AG08396 (cell line): ENCODE results near the gene RHOU.
"Not testable (repeated sequence)": the region's sequence is repeated elsewhere in the genome, so short reads cannot be mapped to it uniquely, and the experiment has no call there.

ENCODE experiments used
- DNase-seq: peaks from one replicate; pipeline ENCODE4 v3.0.0; 2012; ENCODE audit warnings: low spot score, mixed read lengths

RHOU gene

GRCh38 chr1:228760979-228761378, 25.7 kb downstream of the RHOU start:
- DNase-seq = no peak

GRCh38 chr1:228763561-228763960, 28.3 kb downstream of the RHOU start:
- no peak for DNase-seq

GRCh38 chr1:228765168-228765946, 30.1 kb downstream of the RHOU start:
- DNase-seq = no peak

- no peak for DNase-seq
Measured at GRCh38 chr1:228766788-228767187, 31.5 kb downstream of the RHOU start.

GRCh38 chr1:228767636-228768354, 32.5 kb downstream of the RHOU start:
- DNase-seq = no peak

- no peak for DNase-seq
Measured at GRCh38 chr1:228768355-228769000, 33.2 kb downstream of the RHOU start.

- DNase-seq = no peak
Measured at GRCh38 chr1:228770779-228771223, 35.5 kb downstream of the RHOU start.

- DNase-seq = no peak
Measured at GRCh38 chr1:228772516-228773212, 37.4 kb downstream of the RHOU start.

GRCh38 chr1:228775946-228776345, 40.7 kb downstream of the RHOU start:
- not testable (repeated sequence) for DNase-seq

- DNase-seq = no peak
Measured at GRCh38 chr1:228776449-228776848, 41.2 kb downstream of the RHOU start.

GRCh38 chr1:228777236-228777635, 42.0 kb downstream of the RHOU start:
- DNase-seq = no peak

- no peak for DNase-seq
Measured at GRCh38 chr1:228778026-228778425, 42.7 kb downstream of the RHOU start.

GRCh38 chr1:228778466-228778865, 43.2 kb downstream of the RHOU start:
- DNase-seq = no peak

GRCh38 chr1:228778961-228779360, 43.7 kb downstream of the RHOU start:
- DNase-seq = no peak

- DNase-seq = no peak
Measured at GRCh38 chr1:228781161-228781808, 46.0 kb downstream of the RHOU start.

GRCh38 chr1:228781809-228782661, 46.8 kb downstream of the RHOU start:
- no peak for DNase-seq

GRCh38 chr1:228782662-228783417, 47.6 kb downstream of the RHOU start:
- DNase-seq = no peak

- no peak for DNase-seq
Measured at GRCh38 chr1:228783418-228784040, 48.2 kb downstream of the RHOU start.

GRCh38 chr1:228784181-228784580, 48.9 kb downstream of the RHOU start:
- DNase-seq = no peak
